ENCODE data around the gene MTHFR. TPM values are rescaled to one million over a fixed set of nuclear protein-coding genes. Genes with fewer than 3 reads are reported as not detected.

The MTHFR gene
- polyA plus RNA-seq, 1 donor from 2014 or later = 21.2 TPM

GRCh38 chr1:11744287-11744686 is 61.5 kb downstream of the MTHFR start:
- Histone ChIP-seq H3K27me3 (ENCODE audit: insufficient read depth, low read depth, low read length) (no peaks in the 10 kb centered on the region), H3K4me2 (ENCODE audit: low read length) (no peak overlapping the region), H3K9ac (ENCODE audit: low read length) (no peak overlapping the region), H2AFZ (ENCODE audit: low read depth, low read length) (no peak overlapping the region), H3K9me3 (ENCODE audit: low read length) (no peaks in the 10 kb centered on the region), H3K36me3 (ENCODE audit: insufficient read depth, low read length) (no peaks in the 10 kb centered on the region), H3K9me2 (ENCODE audit: insufficient read depth, low read length) (no peaks in the 10 kb centered on the region), H3K79me2 (replicated peaks; ENCODE audit: insufficient read depth, low read length) (no peaks in the 10 kb centered on the region), H3F3A (ENCODE audit: insufficient read depth, low read length, poor library complexity, severe bottlenecking) (no peaks in the 10 kb centered on the region), H3K27ac (ENCODE audit: low read length) (no peak overlapping the region), H4K20me1 (ENCODE audit: insufficient read depth) (no peaks in the 10 kb centered on the region), H3K4me3 (ENCODE audit: low read length) (no peak overlapping the region)
- TF ChIP-seq RAD21 (conservative IDR thresholded peaks at IDR 0.05) (no peak), SMC3 (conservative IDR thresholded peaks at IDR 0.05; ENCODE audit: poor library complexity) (no peak), TAF1 (IDR thresholded peaks at IDR 0.05; ENCODE audit: low read depth) (no peak), REST (IDR thresholded peaks at IDR 0.05; ENCODE audit: borderline replicate concordance) (no peak), CTCF (IDR thresholded peaks at IDR 0.05; ENCODE audit: poor library complexity, severe bottlenecking) (no peak), MXI1 (conservative IDR thresholded peaks at IDR 0.05; ENCODE audit: poor library complexity, severe bottlenecking) (no peak), EZH2 (IDR thresholded peaks at IDR 0.05; ENCODE audit: borderline replicate concordance, insufficient read depth, low read length, poor library complexity, severe bottlenecking) (no peak), POLR2AphosphoS5 (IDR thresholded peaks at IDR 0.05) (no peak), EP300 (conservative IDR thresholded peaks at IDR 0.05; ENCODE audit: poor library complexity, severe bottlenecking) (no peak)

GRCh38 chr1:11741919-11742558 is 63.7 kb downstream of the MTHFR start:
- TF ChIP-seq TAF1 (IDR thresholded peaks at IDR 0.05; ENCODE audit: low read depth) (no peak), POLR2AphosphoS5 (IDR thresholded peaks at IDR 0.05) (no peak), REST (IDR thresholded peaks at IDR 0.05; ENCODE audit: borderline replicate concordance) (no peak), MXI1 (conservative IDR thresholded peaks at IDR 0.05; ENCODE audit: poor library complexity, severe bottlenecking) (no peak), EZH2 (IDR thresholded peaks at IDR 0.05; ENCODE audit: borderline replicate concordance, insufficient read depth, low read length, poor library complexity, severe bottlenecking) (no peak), EP300 (conservative IDR thresholded peaks at IDR 0.05; ENCODE audit: poor library complexity, severe bottlenecking) (no peak), CTCF (IDR thresholded peaks at IDR 0.05; ENCODE audit: poor library complexity, severe bottlenecking) (no peak), RAD21 (conservative IDR thresholded peaks at IDR 0.05) (no peak), SMC3 (conservative IDR thresholded peaks at IDR 0.05; ENCODE audit: poor library complexity) (no peak)
- Histone ChIP-seq H3K9ac (ENCODE audit: low read length) (no peak overlapping the region), H3K36me3 (ENCODE audit: insufficient read depth, low read length) (no peaks in the 10 kb centered on the region), H3K9me2 (ENCODE audit: insufficient read depth, low read length) (no peaks in the 10 kb centered on the region), H4K20me1 (ENCODE audit: insufficient read depth) (no peaks in the 10 kb centered on the region), H3F3A (ENCODE audit: insufficient read depth, low read length, poor library complexity, severe bottlenecking) (no peaks in the 10 kb centered on the region), H3K27me3 (ENCODE audit: insufficient read depth, low read depth, low read length) (no peaks in the 10 kb centered on the region), H3K27ac (ENCODE audit: low read length) (no peak overlapping the region), H3K79me2 (replicated peaks; ENCODE audit: insufficient read depth, low read length) (no peaks in the 10 kb centered on the region), H3K4me2 (ENCODE audit: low read length) (no peak overlapping the region), H3K9me3 (ENCODE audit: low read length) (no peaks in the 10 kb centered on the region), H2AFZ (ENCODE audit: low read depth, low read length) (no peak overlapping the region), H3K4me3 (ENCODE audit: low read length) (no peak overlapping the region)

All from neural cell (in vitro differentiated cells).